ENCODE results near the gene KRT32. TPM values are rescaled to one million over a fixed set of nuclear protein-coding genes. Genes with fewer than 3 reads are reported as not detected.

The KRT32 gene
- total RNA-seq, 2 experiments from 2014 or later, result not detected

DNA sequence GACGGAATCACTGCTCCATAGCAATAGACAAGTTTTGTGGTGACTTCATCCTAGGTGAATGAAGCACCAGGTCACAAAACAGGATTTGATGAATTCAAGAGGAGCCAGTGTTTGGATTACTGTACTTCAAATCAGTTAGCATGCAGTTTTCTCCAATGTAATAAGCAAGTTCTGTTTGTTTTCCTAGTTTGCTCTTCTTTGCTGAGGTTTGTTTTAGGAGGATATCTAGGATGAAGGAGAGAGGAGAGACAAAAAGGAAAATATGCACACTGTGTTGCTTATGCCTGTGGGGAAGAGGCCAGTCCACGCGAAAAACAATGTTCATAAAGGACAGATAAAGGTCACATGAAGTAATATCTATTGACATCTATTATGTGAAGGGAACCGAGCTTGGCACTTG is 51.8 kb downstream of the KRT32 start:
- ChIA-PET CTCF (no interaction called here), POLR2A (no interaction called here)
- Histone ChIP-seq H3K9me3 (ENCODE audit: control insufficient read depth in 1 of 2, insufficient read depth in 1 of 2, low read length in 2 of 2) (no peaks in the 10 kb centered on the region), H3K4me3 (ENCODE audit: low read length) (no peak overlapping the region), H3K27ac (ENCODE audit: low read depth in 1 of 2, low read length in 2 of 2) (no peak overlapping the region), H3K36me3 (ENCODE audit: insufficient read depth, low read length) (no peaks in the 10 kb centered on the region), H3K4me1 (ENCODE audit: insufficient read depth, low read length) (no peaks in the 10 kb centered on the region), H3K27me3 (ENCODE audit: control insufficient read depth in 1 of 2, insufficient read depth in 2 of 2, low read length in 2 of 2) (no peaks in the 10 kb centered on the region)
- intact Hi-C loops (cut with DNase I, micrococcal nuclease), result loop anchor here in 1 of 2 experiments (5.0 kb wide), 1 partner anchor 62 kb away; no protein-coding TSS in a partner anchor
- H3K9me3 Mint-ChIP-seq, result no peaks in the 10 kb centered on the region
- H3K4me3 Mint-ChIP-seq, result no peak overlapping the region
- no peaks in the 10 kb centered on the region for H3K36me3 Mint-ChIP-seq (ENCODE audit: low read depth)
- H3K27ac Mint-ChIP-seq, result no peak overlapping the region
- H3K4me1 Mint-ChIP-seq (ENCODE audit: low read depth), result no peaks in the 10 kb centered on the region
- TF ChIP-seq, protein P1, sequence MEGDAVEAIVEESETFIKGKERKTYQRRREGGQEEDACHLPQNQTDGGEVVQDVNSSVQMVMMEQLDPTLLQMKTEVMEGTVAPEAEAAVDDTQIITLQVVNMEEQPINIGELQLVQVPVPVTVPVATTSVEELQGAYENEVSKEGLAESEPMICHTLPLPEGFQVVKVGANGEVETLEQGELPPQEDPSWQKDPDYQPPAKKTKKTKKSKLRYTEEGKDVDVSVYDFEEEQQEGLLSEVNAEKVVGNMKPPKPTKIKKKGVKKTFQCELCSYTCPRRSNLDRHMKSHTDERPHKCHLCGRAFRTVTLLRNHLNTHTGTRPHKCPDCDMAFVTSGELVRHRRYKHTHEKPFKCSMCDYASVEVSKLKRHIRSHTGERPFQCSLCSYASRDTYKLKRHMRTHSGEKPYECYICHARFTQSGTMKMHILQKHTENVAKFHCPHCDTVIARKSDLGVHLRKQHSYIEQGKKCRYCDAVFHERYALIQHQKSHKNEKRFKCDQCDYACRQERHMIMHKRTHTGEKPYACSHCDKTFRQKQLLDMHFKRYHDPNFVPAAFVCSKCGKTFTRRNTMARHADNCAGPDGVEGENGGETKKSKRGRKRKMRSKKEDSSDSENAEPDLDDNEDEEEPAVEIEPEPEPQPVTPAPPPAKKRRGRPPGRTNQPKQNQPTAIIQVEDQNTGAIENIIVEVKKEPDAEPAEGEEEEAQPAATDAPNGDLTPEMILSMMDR (IDR thresholded peaks at IDR 0.05), result no peak
- ATAC-seq (ENCODE audit: poor library complexity) (no peak), DNase-seq (no peak)
- no peaks in the 10 kb centered on the region for H3K27me3 Mint-ChIP-seq

DNA sequence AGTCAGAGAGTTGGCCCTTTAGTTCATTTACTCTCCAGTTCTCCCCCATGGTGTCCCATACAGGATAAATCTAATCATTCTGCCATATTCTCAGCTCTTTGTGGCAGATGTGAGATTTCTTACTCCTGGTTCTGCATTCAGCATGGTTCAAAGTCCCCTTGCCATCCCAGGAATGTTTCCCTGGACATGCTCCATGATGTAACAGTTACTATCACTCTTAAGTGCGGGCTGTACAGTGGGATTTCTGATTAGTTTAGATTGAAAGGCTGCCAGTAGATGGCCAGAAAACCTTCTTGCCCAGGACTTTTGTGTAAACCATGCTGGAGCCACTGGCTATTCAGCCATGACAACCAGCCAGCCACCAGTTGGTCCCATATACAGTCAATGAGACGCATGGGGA is 53.2 kb downstream of the KRT32 start:
- ATAC-seq (ENCODE audit: poor library complexity) (no peak), DNase-seq (no peak)
- Histone ChIP-seq H3K27me3 (ENCODE audit: control insufficient read depth in 1 of 2, insufficient read depth in 2 of 2, low read length in 2 of 2) (no peaks in the 10 kb centered on the region), H3K27ac (ENCODE audit: low read depth in 1 of 2, low read length in 2 of 2) (no peak overlapping the region), H3K9me3 (ENCODE audit: control insufficient read depth in 1 of 2, insufficient read depth in 1 of 2, low read length in 2 of 2) (no peaks in the 10 kb centered on the region), H3K36me3 (ENCODE audit: insufficient read depth, low read length) (no peaks in the 10 kb centered on the region), H3K4me3 (ENCODE audit: low read length) (no peak overlapping the region), H3K4me1 (ENCODE audit: insufficient read depth, low read length) (peaks cover 10% of the 10 kb centered on the region)
- TF ChIP-seq, protein P1 (IDR thresholded peaks at IDR 0.05), result no peak
- Mint-ChIP-seq H3K27ac (no peak overlapping the region), H3K27me3 (no peaks in the 10 kb centered on the region), H3K4me1 (ENCODE audit: low read depth) (peaks cover 8% of the 10 kb centered on the region), H3K36me3 (ENCODE audit: low read depth) (no peaks in the 10 kb centered on the region), H3K4me3 (no peak overlapping the region), H3K9me3 (no peaks in the 10 kb centered on the region)
- ChIA-PET POLR2A (no interaction called here), CTCF (no interaction called here)
- intact Hi-C loops (cut with DNase I, micrococcal nuclease), result no loop called here

DNA sequence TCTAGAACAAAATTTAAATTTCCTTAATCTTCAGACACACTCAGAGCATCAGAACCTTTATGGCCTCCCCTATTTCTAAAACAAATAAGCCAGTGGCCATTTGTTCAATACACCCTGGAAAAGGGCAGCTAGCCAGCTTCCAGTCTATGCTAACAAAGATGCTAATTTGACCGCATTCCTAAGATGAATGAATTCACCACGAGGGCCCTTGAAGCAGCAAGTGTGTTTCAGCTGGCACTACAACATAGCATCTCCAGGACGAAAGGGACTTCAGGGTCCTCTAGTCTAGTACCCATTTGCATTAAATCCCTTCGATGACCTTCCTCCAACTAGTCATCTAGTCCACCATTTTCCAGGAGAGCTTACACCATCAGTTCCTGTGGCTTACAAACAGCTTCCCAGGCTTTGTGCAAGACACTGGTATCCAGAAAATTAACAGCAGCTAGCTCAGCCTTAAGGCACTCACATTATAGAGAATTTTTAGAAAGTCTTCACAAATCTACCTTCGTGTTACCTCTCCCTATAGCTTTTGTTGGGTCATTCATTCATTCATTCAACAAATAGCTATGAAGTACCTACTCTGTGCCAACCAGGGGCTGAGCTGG is 53.7 kb downstream of the KRT32 start:
- no peak overlapping the region for H3K4me3 Mint-ChIP-seq
- POLR2A ChIA-PET, result no interaction called here
- CTCF ChIA-PET, result no interaction called here
- H3K27me3 ChIP-seq (ENCODE audit: control insufficient read depth in 1 of 2, insufficient read depth in 2 of 2, low read length in 2 of 2), result no peaks in the 10 kb centered on the region
- no peaks in the 10 kb centered on the region for H3K36me3 Mint-ChIP-seq (ENCODE audit: low read depth)
- H3K27ac ChIP-seq (ENCODE audit: low read depth in 1 of 2, low read length in 2 of 2), result no peak overlapping the region
- no peak for DNase-seq
- no peak for ATAC-seq (ENCODE audit: poor library complexity)
- H3K36me3 ChIP-seq (ENCODE audit: insufficient read depth, low read length), result no peaks in the 10 kb centered on the region
- H3K4me1 Mint-ChIP-seq (ENCODE audit: low read depth), result peaks cover 13% of the 10 kb centered on the region
- TF ChIP-seq, protein P1 (IDR thresholded peaks at IDR 0.05), result no peak
- no peak overlapping the region for H3K27ac Mint-ChIP-seq
- peaks cover 15% of the 10 kb centered on the region for H3K4me1 ChIP-seq (ENCODE audit: insufficient read depth, low read length)
- no peaks in the 10 kb centered on the region for H3K9me3 Mint-ChIP-seq
- intact Hi-C loops (cut with DNase I, micrococcal nuclease), result no loop called here
- H3K4me3 ChIP-seq (ENCODE audit: low read length), result no peak overlapping the region
- no peaks in the 10 kb centered on the region for H3K27me3 Mint-ChIP-seq
- no peaks in the 10 kb centered on the region for H3K9me3 ChIP-seq (ENCODE audit: control insufficient read depth in 1 of 2, insufficient read depth in 1 of 2, low read length in 2 of 2)
